SK-N-SH (cell line): Measurements from ENCODE around the gene POU4F2. TPM values are rescaled to one million over a fixed set of nuclear protein-coding genes. Genes with fewer than 3 reads are reported as not detected.

Experiments used
- CTCF ChIA-PET: fragments of 300-600, 350-600 bp; formaldehyde crosslinking; extraction: SDS; loops from one replicate; lab custom pipeline; 2021; lab: Yijun Ruan, JAX
- POLR2A ChIA-PET: fragments of 350-600 bp; sonication (Branson Sonifier 250); formaldehyde crosslinking; extraction: SDS; loops from one replicate; lab custom pipeline; 2020; ENCODE audit warnings: antibody characterized with exemption, inconsistent platforms; lab: Yijun Ruan, JAX
- DNase-seq: peaks from one replicate; pipeline ENCODE4 v3.0.0; 2012
- H2AFZ ChIP-seq: fragments of 200-600 bp; sonication (generic); 2 replicates; pipeline ENCODE4 v1.8.1; 2016; ENCODE audit warnings: antibody characterized with exemption, mild to moderate bottlenecking, low read depth
- H3F3A ChIP-seq: fragments of 200-600 bp; sonication (generic); replicated peaks from 2 replicates; pipeline ENCODE3; 2016; ENCODE audit warnings: antibody characterized with exemption, mild to moderate bottlenecking; ENCODE audit not compliant: insufficient read depth
- H3K27ac ChIP-seq, 2 experiments: fragments of 200-500 bp in 1 of 2; fragments of 200-600 bp in 1 of 2; sonication (Bioruptor generic) in 1 of 2; sonication (generic), shearing (Covaris generic) in 1 of 2; 2 replicates each; pipeline versions ENCODE4 v1.5.1 to v1.6.1; 2014 to 2016; ENCODE audit warnings: low read depth in 2 of 2, inconsistent platforms in 1 of 2, low read length in 1 of 2, mild to moderate bottlenecking in 1 of 2, mixed read lengths in 1 of 2
- H3K27me3 ChIP-seq: fragments of 200-600 bp; sonication (generic), shearing (Covaris generic); 2 replicates; pipeline ENCODE4 v1.6.1; 2016; ENCODE audit warnings: mixed run types; ENCODE audit not compliant: insufficient read depth
- H3K36me3 ChIP-seq, 2 experiments: fragments of 200-500 bp in 1 of 2; fragments of 200-600 bp in 1 of 2; sonication (Bioruptor generic) in 1 of 2; sonication (generic) in 1 of 2; replicated peaks in 1 of 2; 2 replicates each; pipeline versions ENCODE3 to v1.5.1; 2014 to 2016; ENCODE audit warnings: low read length in 1 of 2, mild to moderate bottlenecking in 1 of 2; ENCODE audit not compliant: insufficient read depth in 2 of 2, control insufficient read depth in 1 of 2
- H3K4me1 ChIP-seq, 2 experiments: fragments of 200-500 bp in 1 of 2; fragments of 200-600 bp in 1 of 2; sonication (Bioruptor generic) in 1 of 2; sonication (generic), shearing (Covaris generic) in 1 of 2; 2 replicates each; pipeline versions ENCODE4 v1.5.1 to v1.6.1; 2014 to 2016; ENCODE audit warnings: low read depth in 1 of 2, low read length in 1 of 2, mixed run types in 1 of 2; ENCODE audit not compliant: insufficient read depth in 2 of 2, control insufficient read depth in 1 of 2
- H3K4me2 ChIP-seq: fragments of 200-600 bp; sonication (generic), shearing (Covaris generic); 2 replicates; pipeline ENCODE4 v1.6.1; 2017; ENCODE audit warnings: mixed run types
- H3K4me3 ChIP-seq, 2 experiments: fragments of 200-500 bp in 1 of 2; fragments of 200-600 bp in 1 of 2; sonication (Bioruptor generic) in 1 of 2; sonication (generic), shearing (Covaris generic) in 1 of 2; 2 replicates each; pipeline versions ENCODE4 v1.5.1 to v1.8.1; 2014 to 2016; ENCODE audit warnings: low read depth in 2 of 2, inconsistent platforms in 1 of 2, low read length in 1 of 2, mild to moderate bottlenecking in 1 of 2, mixed read lengths in 1 of 2, moderate library complexity in 1 of 2
- H3K79me2 ChIP-seq: fragments of 200-600 bp; sonication (generic); 2 replicates; pipeline ENCODE4 v1.8.1; 2017; ENCODE audit warnings: mild to moderate bottlenecking; ENCODE audit not compliant: insufficient read depth
- H3K9ac ChIP-seq: fragments of 200-600 bp; sonication (generic); 2 replicates; pipeline ENCODE4 v1.6.1; 2017; ENCODE audit warnings: mixed run types
- H3K9me2 ChIP-seq: fragments of 200-600 bp; sonication (generic); 2 replicates; pipeline ENCODE4 v1.6.1; 2017; ENCODE audit warnings: mixed run types
- H3K9me3 ChIP-seq: fragments of 200-600 bp; sonication (generic); 2 replicates; pipeline ENCODE4 v1.6.1; 2017; ENCODE audit warnings: mixed run types, mild to moderate bottlenecking, moderate library complexity
- H4K20me1 ChIP-seq: fragments of 200-600 bp; sonication (generic); 2 replicates; pipeline ENCODE4 v1.6.1; 2017; ENCODE audit warnings: mild to moderate bottlenecking, mixed run types; ENCODE audit not compliant: insufficient read depth
- FOSL2 ChIP-seq: IDR thresholded peaks from 2 replicates; pipeline ENCODE4 v1.4.0; 2012; ENCODE audit warnings: low read depth, mild to moderate bottlenecking, moderate library complexity, borderline replicate concordance
- FOXM1 ChIP-seq: IDR thresholded peaks from 2 replicates; pipeline ENCODE4 v1.4.0; 2012; ENCODE audit warnings: low read depth, mild to moderate bottlenecking
- GATA2 ChIP-seq: sonication (generic); formaldehyde crosslinking; IDR thresholded peaks from 2 replicates; pipeline ENCODE4 v1.5.0; 2020; ENCODE audit warnings: mild to moderate bottlenecking, missing genetic modification reagents
- IRF3 ChIP-seq: fragments of 150-350 bp; IDR thresholded peaks from 2 replicates; pipeline ENCODE4 v1.6.1; 2016; ENCODE audit warnings: mild to moderate bottlenecking, low read depth, low read length
- MEF2A ChIP-seq: IDR thresholded peaks from 2 replicates; pipeline ENCODE4 v1.4.0; 2012; ENCODE audit warnings: low read depth, borderline replicate concordance
- NFIC ChIP-seq: IDR thresholded peaks from 2 replicates; pipeline ENCODE4 v1.4.0; 2012; ENCODE audit warnings: borderline replicate concordance
- PBX3 ChIP-seq: IDR thresholded peaks from 2 replicates; pipeline ENCODE4; 2012
- RAD21 ChIP-seq: IDR thresholded peaks from 2 replicates; pipeline ENCODE4 v1.6.1; 2012; ENCODE audit warnings: mild to moderate bottlenecking, low read length
- RXRA ChIP-seq: IDR thresholded peaks from 2 replicates; pipeline ENCODE4 v1.4.0; 2012; ENCODE audit warnings: low read depth, mild to moderate bottlenecking, borderline replicate concordance
- TEAD4 ChIP-seq: IDR thresholded peaks from 2 replicates; pipeline ENCODE4 v1.4.0; 2012; ENCODE audit warnings: mild to moderate bottlenecking, borderline replicate concordance; ENCODE audit not compliant: insufficient read depth
- YY1 ChIP-seq: IDR thresholded peaks from 2 replicates; pipeline ENCODE4 v1.4.0; 2012; ENCODE audit warnings: low read depth, mild to moderate bottlenecking
- WGBS: methylation state at CpG from one replicate; pipeline ENCODE4 v1.1.6; 2017; ENCODE audit warnings: low lambda C conversion rate; 5-methylcytosine and 5-hydroxymethylcytosine counted together
- polyA plus RNA-seq, 3 experiments: library from polyadenylated mRNA; depleted of rRNA; stranded (reverse); fragments of >200 nt; gene quantifications; 2 replicates each; pipeline ENCODE4 v1.2.3, GENCODE V29; 2012

Gene POU4F2
- polyA plus RNA-seq, 1 of the 3 experiments (the other 2 are of a cell fraction), result not detected

- Histone ChIP-seq H3K27me3 (peaks cover 78% of the 10 kb centered on the region), H3K27ac (no peak overlapping the region), H3K9ac (no peak overlapping the region), H3K9me3 (no peaks in the 10 kb centered on the region)
- peak; percentile 66 for DNase-seq
- TF ChIP-seq TEAD4 (no peak), PBX3 (no peak), IRF3 (no peak), YY1 (no peak), RXRA (no peak), NFIC (no peak)
- TF ChIP-seq, all 33 proteins: peak for 0
- no peaks in the 10 kb centered on the region for H4K20me1 ChIP-seq
- H3K79me2 ChIP-seq, result no peaks in the 10 kb centered on the region
- H3K9me2 ChIP-seq, result no peaks in the 10 kb centered on the region
- no peaks in the 10 kb centered on the region for H3F3A ChIP-seq
- ChIA-PET POLR2A (no interaction called here), CTCF (interaction anchor here (0.7 to 1.0 kb wide), 2 partner anchors 292 to 459 kb away, joined by 3 read pairs; no protein-coding TSS in a partner anchor)
- WGBS, result 8% methylated on average over 10 of the region's 35 CpGs
- H3K4me1 ChIP-seq, result peaks cover 0 to 5% of the 10 kb centered on the region in 2 experiments; a peak in 1 of 4 replicates
- H3K4me2 ChIP-seq, result peak overlapping the region; percentile 89
- no peak overlapping the region for H2AFZ ChIP-seq
- H3K36me3 ChIP-seq, result no peaks in the 10 kb centered on the region
- H3K4me3 ChIP-seq, result peak overlapping the region; percentile 21 to 26; a peak in 3 of 4 replicates
Measured at GRCh38 chr4:146637621-146638332, 916 bp upstream of the POU4F2 start.

- no peaks in the 10 kb centered on the region for H3K9me2 ChIP-seq
- no peaks in the 10 kb centered on the region for H3F3A ChIP-seq
- no peaks in the 10 kb centered on the region for H3K9me3 ChIP-seq
- ChIA-PET POLR2A (no interaction called here), CTCF (no interaction called here)
- no peak for DNase-seq
- peaks cover 72% of the 10 kb centered on the region for H3K27me3 ChIP-seq
- peaks cover 0 to 5% of the 10 kb centered on the region in 2 experiments; a peak in 1 of 4 replicates for H3K4me1 ChIP-seq
- TF ChIP-seq GATA2 (CRISPR knock-in tag), result no peak
- no peak for TF ChIP-seq FOXM1
- no peak for TF ChIP-seq FOSL2
- no peak for TF ChIP-seq PBX3
- TF ChIP-seq RAD21, result no peak
- TF ChIP-seq TEAD4, result no peak
- no peak for TF ChIP-seq IRF3
- no peak for TF ChIP-seq MEF2A
- no peak overlapping the region for H3K27ac ChIP-seq
- H3K4me2 ChIP-seq, result peak overlapping the region; percentile 89
- WGBS, result 9% methylated on average over 30 of the region's 34 CpGs
- H2AFZ ChIP-seq, result no peak overlapping the region
- no peaks in the 10 kb centered on the region for H3K79me2 ChIP-seq
- H3K36me3 ChIP-seq, result no peaks in the 10 kb centered on the region
- H3K9ac ChIP-seq, result no peak overlapping the region
- no peaks in the 10 kb centered on the region for H4K20me1 ChIP-seq
- peak overlapping the region; percentile 4 to 26; a peak in 2 of 4 replicates for H3K4me3 ChIP-seq
Measured at GRCh38 chr4:146638333-146638785, 334 bp upstream of the POU4F2 start.
